Kidney (tissue), 14 donors: ENCODE measurements around the gene GTPBP3. TPM values are rescaled to one million over a fixed set of nuclear protein-coding genes. Genes with fewer than 3 reads are reported as not detected.
"Not testable (repeated sequence)": the region's sequence is repeated elsewhere in the genome, so short reads cannot be mapped to it uniquely, and the experiment has no call there.

ENCODE experiments used
- DNase-seq, 5 donors: peaks; one replicate each; pipeline ENCODE4 v3.0.0-alpha.2; 2013 to 2020
- FAIRE-seq: peaks from 2 replicates; lab custom pipeline; 2012; peaks lifted over from hg19 to GRCh38; lab: Jason Lieb, UNC
- H3K27ac ChIP-seq, 2 donors: one replicate each; pipeline ENCODE4 v1.7.0; 2013; ENCODE audit warnings: low read depth in 2 of 2, low read length in 2 of 2, inconsistent platforms in 1 of 2
- H3K27me3 ChIP-seq: one replicate; pipeline ENCODE4 v1.7.1; 2013; ENCODE audit warnings: low read length, inconsistent platforms; ENCODE audit not compliant: control insufficient read depth, insufficient read depth
- H3K36me3 ChIP-seq, 3 donors: one replicate each; pipeline versions ENCODE4 v1.7.0 to v1.7.1; 2013; ENCODE audit warnings: low read length in 3 of 3, control low read depth in 1 of 3, inconsistent platforms in 1 of 3; ENCODE audit not compliant: insufficient read depth in 3 of 3, control insufficient read depth in 2 of 3
- H3K4me1 ChIP-seq, 3 donors: one replicate each; pipeline versions ENCODE4 v1.7.0 to v1.7.1; 2013; ENCODE audit warnings: low read length in 3 of 3, inconsistent platforms in 1 of 3, low read depth in 1 of 3; ENCODE audit not compliant: control insufficient read depth in 2 of 3, insufficient read depth in 2 of 3
- H3K4me3 ChIP-seq, 3 donors: one replicate each; pipeline versions ENCODE4 v1.7.0 to v1.8.1; 2013; ENCODE audit warnings: low read length in 3 of 3, control low read depth in 1 of 3, inconsistent platforms in 1 of 3
- H3K9ac ChIP-seq, 3 donors: one replicate each; pipeline versions ENCODE4 v1.7.0 to v1.7.1; 2013; ENCODE audit warnings: low read length in 3 of 3, control low read depth in 1 of 3, inconsistent platforms in 1 of 3
- H3K9me3 ChIP-seq, 3 donors: one replicate each; pipeline versions ENCODE4 v1.7.0 to v1.7.1; 2013; ENCODE audit warnings: low read length in 3 of 3, control low read depth in 1 of 3, inconsistent platforms in 1 of 3; ENCODE audit not compliant: control insufficient read depth in 2 of 3, insufficient read depth in 1 of 3
- CTCF ChIP-seq: IDR thresholded peaks from 3 replicates; pipeline ENCODE4 v1.5.1; 2012; ENCODE audit warnings: mild to moderate bottlenecking, moderate library complexity, borderline replicate concordance; ENCODE audit not compliant: insufficient read depth; ENCODE audit errors: extremely low read depth
- intact Hi-C: fragments of 100-400 bp; cut with DNase I; formaldehyde crosslinking; loops from one replicate; pipeline ENCODE4 v1.11.1; 2022
- polyA plus RNA-seq: library from polyadenylated mRNA; stranded (reverse); fragments of 350-450 nt; fragmentation: Illumina TruSeq; extraction: RNeasy Lipid Tissue Mini Kit (QIAGEN cat#74804); gene quantifications from one replicate; pipeline ENCODE4 v1.2.3, GENCODE V29; 2014; ENCODE audit warnings: low read depth, low replicate concordance; ENCODE audit not compliant: insufficient read depth
- total RNA-seq: library from RNA; stranded (reverse); fragmentation: NEBNext Ultra II Directional; extraction: Animal tissue kit (Norgen Biotek cat#: 25700); gene quantifications from one replicate; pipeline ENCODE4 v1.2.1, GENCODE V29; 2021
- donor health status: control.
- donor health status: control.
- donor health status: control.
- donor health status: control.
- donor health status: control.
- donor health status: DM: yes; HTN: yes; CAD: no.
- donor health status: Normal renal cell carcinoma (clear cell type).

The GTPBP3 gene
- total and polyA plus RNA-seq, 2 donors from 2014 or later, result 11.0 to 20.4 TPM

GRCh38 chr19:17292301-17293074, 44.9 kb upstream of the GTPBP3 start:
- no peaks in the 10 kb centered on the region for H3K36me3 ChIP-seq
- TF ChIP-seq CTCF, result peak; percentile 66
- intact Hi-C loops, result no loop called here
- peak overlapping the region in 1 of 3 donors; percentile 49 for H3K9ac ChIP-seq
- H3K9me3 ChIP-seq, result no peaks in the 10 kb centered on the region
- no peaks in the 10 kb centered on the region for H3K27me3 ChIP-seq
- H3K4me3 ChIP-seq, result peak overlapping the region; percentile 58 to 75 (median 64)
- H3K4me1 ChIP-seq, result no peaks in the 10 kb centered on the region
- H3K27ac ChIP-seq, result no peak overlapping the region
- peak; percentile 85 to 92 (median 90) for DNase-seq
- FAIRE-seq, result no peak

- no peak for TF ChIP-seq CTCF
- H3K27me3 ChIP-seq, result no peaks in the 10 kb centered on the region
- DNase-seq, result no peak
- no peak overlapping the region for H3K27ac ChIP-seq
- no peak overlapping the region for H3K9ac ChIP-seq
- no peaks in the 10 kb centered on the region for H3K9me3 ChIP-seq
- intact Hi-C loops, result no loop called here
- H3K36me3 ChIP-seq, result no peaks in the 10 kb centered on the region
- H3K4me1 ChIP-seq, result no peaks in the 10 kb centered on the region
- FAIRE-seq, result no peak
- no peak overlapping the region for H3K4me3 ChIP-seq
These were observed 43.7 kb upstream of the GTPBP3 start for GRCh38 chr19:17293605-17294004.

- intact Hi-C loops, result no loop called here
- TF ChIP-seq CTCF, result no peak
- H3K9ac ChIP-seq, result no peak overlapping the region
- FAIRE-seq (no peak), DNase-seq (peak in 1 of 5 donors; percentile 72)
- no peaks in the 10 kb centered on the region for H3K4me1 ChIP-seq
- H3K36me3 ChIP-seq, result no peaks in the 10 kb centered on the region
- no peak overlapping the region for H3K27ac ChIP-seq
- no peaks in the 10 kb centered on the region for H3K27me3 ChIP-seq
- no peaks in the 10 kb centered on the region for H3K9me3 ChIP-seq
- H3K4me3 ChIP-seq, result no peak overlapping the region
These were observed 43.1 kb upstream of the GTPBP3 start for GRCh38 chr19:17294051-17294891.

- intact Hi-C loops, H3K4me3 ChIP-seq, H3K4me1 ChIP-seq, H3K36me3 ChIP-seq, DNase-seq, H3K9ac ChIP-seq, H3K27ac ChIP-seq, H3K9me3 ChIP-seq, H3K27me3 ChIP-seq, FAIRE-seq: not testable (repeated sequence)
These were observed 41.8 kb upstream of the GTPBP3 start for GRCh38 chr19:17295551-17295950.
